Activated CD8-positive, alpha-beta T cell treated with anti-CD3 and anti-CD28 coated beads, Interleukin-2, amount 10 ng/mL, durations not matched to agents 7 days and 5 days (primary cell): ENCODE data around the gene SH3TC1. TPM values are rescaled to one million over a fixed set of nuclear protein-coding genes. Genes with fewer than 3 reads are reported as not detected.

Source experiments
- ATAC-seq: fragments of 150-1000 bp; cut with Tn5 transposase; one replicate; pipeline ENCODE4 v1.10.0; 2021; ENCODE audit warnings: moderate library complexity
- CTCF ChIA-PET: fragments of 350-600 bp; sonication (Branson Sonifier 250); formaldehyde crosslinking; loops from one replicate; lab custom pipeline; 2021; ENCODE audit warnings: antibody characterized with exemption; lab: Charles Lee
- POLR2A ChIA-PET: fragments of 350-600 bp; sonication (Branson Sonifier 250); formaldehyde crosslinking; loops from one replicate; lab custom pipeline; 2021; ENCODE audit warnings: antibody characterized with exemption; lab: Charles Lee
- DNase-seq: peaks from one replicate; pipeline ENCODE4 v3.0.0-alpha.2; 2020
- H3K27ac Mint-ChIP-seq: one replicate; pipeline ENCODE4 v1.8.0; 2021; ENCODE audit warnings: mild to moderate bottlenecking, mixed read lengths
- H3K27me3 Mint-ChIP-seq: one replicate; pipeline ENCODE4 v1.8.0; 2021; ENCODE audit warnings: low read depth, mixed read lengths
- H3K36me3 Mint-ChIP-seq: one replicate; pipeline ENCODE4 v1.8.0; 2021; ENCODE audit warnings: low read depth, mixed read lengths
- H3K4me1 Mint-ChIP-seq: one replicate; pipeline ENCODE4 v1.8.0; 2021; ENCODE audit warnings: low read depth, mixed read lengths
- H3K4me3 Mint-ChIP-seq: one replicate; pipeline ENCODE4 v1.8.0; 2021; ENCODE audit warnings: mild to moderate bottlenecking, mixed read lengths
- H3K9me3 Mint-ChIP-seq: one replicate; pipeline ENCODE4 v1.8.0; 2022; ENCODE audit warnings: mixed read lengths; ENCODE audit not compliant: insufficient read depth
- total RNA-seq, 2 experiments: library from RNA; stranded (reverse); gene quantifications; one replicate each; pipeline ENCODE4 v1.2.3, GENCODE V29; 2021

The SH3TC1 gene
- total RNA-seq = 1 to 10 TPM; 6.3 to 7.3 TPM

GRCh38 chr4:8198906-8199593, at the start of gene SH3TC1:
Gene SH3TC1 (plus strand): TSS chr4:8199290. CDS start chr4:8205195, 5,905 bp downstream.
- DNase-seq (peak; percentile 77), ATAC-seq (peak; percentile 96)
- Mint-ChIP-seq H3K4me1 (peaks cover 37% of the 10 kb centered on the region), H3K27ac (peak within 1 kb of the TSS; percentile 86), H3K4me3 (peak within 1 kb of the TSS; percentile 79), H3K36me3 (no peaks in the 10 kb centered on the region), H3K9me3 (no peaks in the 10 kb centered on the region), H3K27me3 (no peaks in the 10 kb centered on the region)
- ChIA-PET POLR2A (interaction anchor here (0.6 to 2.3 kb wide), 8 partner anchors 8 to 1714 kb away, joined by 3 to 12 read pairs (median 3); partner anchors contain the start of gene ABLIM2), CTCF (interaction anchor here (1.2 to 2.7 kb wide), 2 partner anchors 22 to 43 kb away, joined by 7 to 8 read pairs; no protein-coding TSS in a partner anchor)

- Mint-ChIP-seq H3K4me1 (no peaks in the 10 kb centered on the region), H3K27ac (no peak overlapping the region), H3K27me3 (no peaks in the 10 kb centered on the region), H3K36me3 (no peaks in the 10 kb centered on the region), H3K4me3 (no peak overlapping the region), H3K9me3 (no peaks in the 10 kb centered on the region)
- DNase-seq = no peak
- ATAC-seq = no peak
- CTCF ChIA-PET = no interaction called here
- POLR2A ChIA-PET = no interaction called here
Measured at GRCh38 chr4:8149664-8150063, 49.4 kb upstream of the SH3TC1 start.

- DNase-seq = no peak
- no peak for ATAC-seq
- H3K27ac Mint-ChIP-seq = no peak overlapping the region
- H3K27me3 Mint-ChIP-seq = no peaks in the 10 kb centered on the region
- no peaks in the 10 kb centered on the region for H3K4me1 Mint-ChIP-seq
- H3K4me3 Mint-ChIP-seq = no peak overlapping the region
- POLR2A ChIA-PET = no interaction called here
- no peaks in the 10 kb centered on the region for H3K36me3 Mint-ChIP-seq
- CTCF ChIA-PET = no interaction called here
- no peaks in the 10 kb centered on the region for H3K9me3 Mint-ChIP-seq
Measured at GRCh38 chr4:8150152-8151090, 48.7 kb upstream of the SH3TC1 start.

GRCh38 chr4:8151165-8151650, 47.9 kb upstream of the SH3TC1 start:
- POLR2A ChIA-PET = no interaction called here
- ATAC-seq = no peak
- no peaks in the 10 kb centered on the region for H3K4me1 Mint-ChIP-seq
- H3K9me3 Mint-ChIP-seq = no peaks in the 10 kb centered on the region
- CTCF ChIA-PET = no interaction called here
- no peak overlapping the region for H3K4me3 Mint-ChIP-seq
- no peak overlapping the region for H3K27ac Mint-ChIP-seq
- DNase-seq = no peak
- no peaks in the 10 kb centered on the region for H3K27me3 Mint-ChIP-seq
- H3K36me3 Mint-ChIP-seq = no peaks in the 10 kb centered on the region

GRCh38 chr4:8152090-8152864, 46.8 kb upstream of the SH3TC1 start:
- H3K4me1 Mint-ChIP-seq = no peaks in the 10 kb centered on the region
- DNase-seq = no peak
- H3K27me3 Mint-ChIP-seq = peaks cover 1% of the 10 kb centered on the region
- ChIA-PET POLR2A (no interaction called here), CTCF (no interaction called here)
- no peaks in the 10 kb centered on the region for H3K9me3 Mint-ChIP-seq
- no peaks in the 10 kb centered on the region for H3K36me3 Mint-ChIP-seq
- H3K4me3 Mint-ChIP-seq = no peak overlapping the region
- ATAC-seq = no peak
- no peak overlapping the region for H3K27ac Mint-ChIP-seq

GRCh38 chr4:8152865-8153257, 46.2 kb upstream of the SH3TC1 start:
- Mint-ChIP-seq H3K36me3 (no peaks in the 10 kb centered on the region), H3K9me3 (no peaks in the 10 kb centered on the region), H3K27ac (no peak overlapping the region), H3K27me3 (peaks cover 5% of the 10 kb centered on the region), H3K4me3 (no peak overlapping the region), H3K4me1 (no peaks in the 10 kb centered on the region)
- no peak for ATAC-seq
- no peak for DNase-seq
- ChIA-PET POLR2A (no interaction called here), CTCF (no interaction called here)

- POLR2A ChIA-PET = no interaction called here
- no peaks in the 10 kb centered on the region for H3K36me3 Mint-ChIP-seq
- no peak overlapping the region for H3K27ac Mint-ChIP-seq
- CTCF ChIA-PET = no interaction called here
- H3K4me3 Mint-ChIP-seq = no peak overlapping the region
- ATAC-seq (no peak), DNase-seq (no peak)
- H3K9me3 Mint-ChIP-seq = no peaks in the 10 kb centered on the region
- peaks cover 5% of the 10 kb centered on the region for H3K27me3 Mint-ChIP-seq
- H3K4me1 Mint-ChIP-seq = no peaks in the 10 kb centered on the region
Measured at GRCh38 chr4:8153441-8153840, 45.6 kb upstream of the SH3TC1 start.

GRCh38 chr4:8155048-8155447, 44.0 kb upstream of the SH3TC1 start:
- no peak for ATAC-seq
- ChIA-PET CTCF (no interaction called here), POLR2A (no interaction called here)
- no peaks in the 10 kb centered on the region for H3K36me3 Mint-ChIP-seq
- no peak overlapping the region for H3K27ac Mint-ChIP-seq
- no peak overlapping the region for H3K4me3 Mint-ChIP-seq
- H3K27me3 Mint-ChIP-seq = peaks cover 15% of the 10 kb centered on the region
- H3K9me3 Mint-ChIP-seq = no peaks in the 10 kb centered on the region
- DNase-seq = no peak
- peaks cover 11% of the 10 kb centered on the region for H3K4me1 Mint-ChIP-seq

GRCh38 chr4:8155660-8156421, 43.2 kb upstream of the SH3TC1 start:
- no peak for ATAC-seq
- peaks cover 15% of the 10 kb centered on the region for H3K27me3 Mint-ChIP-seq
- CTCF ChIA-PET = interaction anchor here (0.7 kb wide), 1 partner anchor 13 kb away, joined by 4 read pairs; no protein-coding TSS in a partner anchor

GRCh38 chr4:8156617-8157016, 42.5 kb upstream of the SH3TC1 start:
- ATAC-seq (no peak), DNase-seq (no peak)
- CTCF ChIA-PET = interaction anchor here (0.7 kb wide), 1 partner anchor 12 kb away, joined by 4 read pairs; no protein-coding TSS in a partner anchor
- Mint-ChIP-seq H3K4me1 (peaks cover 11% of the 10 kb centered on the region), H3K36me3 (no peaks in the 10 kb centered on the region), H3K27me3 (peaks cover 15% of the 10 kb centered on the region), H3K4me3 (no peak overlapping the region), H3K27ac (no peak overlapping the region), H3K9me3 (no peaks in the 10 kb centered on the region)
- POLR2A ChIA-PET = no interaction called here

More at GRCh38 chr4:8155660-8156421, 43.2 kb upstream of the SH3TC1 start:
- Mint-ChIP-seq H3K36me3 (no peaks in the 10 kb centered on the region), H3K27ac (no peak overlapping the region), H3K4me3 (no peak overlapping the region), H3K9me3 (no peaks in the 10 kb centered on the region), H3K4me1 (peaks cover 11% of the 10 kb centered on the region)
- POLR2A ChIA-PET = no interaction called here
- no peak for DNase-seq

- DNase-seq (no peak), ATAC-seq (no peak)
- Mint-ChIP-seq H3K27me3 (peaks cover 15% of the 10 kb centered on the region), H3K36me3 (no peaks in the 10 kb centered on the region), H3K27ac (no peak overlapping the region), H3K4me1 (peaks cover 11% of the 10 kb centered on the region), H3K9me3 (no peaks in the 10 kb centered on the region), H3K4me3 (peak overlapping the region; percentile 8)
- ChIA-PET CTCF (no interaction called here), POLR2A (no interaction called here)
Measured at GRCh38 chr4:8157496-8157895, 41.6 kb upstream of the SH3TC1 start.
